CD14-positive monocyte (primary cell): ENCODE measurements around the gene STRIP1. TPM values are rescaled to one million over a fixed set of nuclear protein-coding genes. Genes with fewer than 3 reads are reported as not detected.

ENCODE experiments used
- DNase-seq, 3 donors: peaks; one replicate each; pipeline ENCODE4 v3.0.0-alpha.2; 2011 to 2022
- H2AFZ ChIP-seq: 2 replicates; pipeline ENCODE4 v1.6.0; 2012; ENCODE audit warnings: mild to moderate bottlenecking, low read depth, low read length, inconsistent platforms; ENCODE audit not compliant: insufficient read depth, poor library complexity, severe bottlenecking
- H3K27ac ChIP-seq, 2 donors: 1 replicate in 1 of 2; 2 replicates in 1 of 2; pipeline ENCODE4 v1.5.1; 2012 to 2013; ENCODE audit warnings: low read length in 2 of 2, control low read depth in 1 of 2, inconsistent platforms in 1 of 2, low read depth in 1 of 2, mild to moderate bottlenecking in 1 of 2
- H3K27me3 ChIP-seq, 2 donors: one replicate each; pipeline versions ENCODE4 v1.6.0 to v1.6.1; 2011 to 2013; ENCODE audit warnings: low read length in 2 of 2; ENCODE audit not compliant: control insufficient read depth in 2 of 2, insufficient read depth in 2 of 2
- H3K36me3 ChIP-seq, 2 donors: replicated peaks in 1 of 2; 1 replicate in 1 of 2; 2 replicates in 1 of 2; pipeline versions ENCODE4 v1.5.1 to v1.6.1; 2012 to 2013; ENCODE audit warnings: low read length in 2 of 2, control low read depth in 1 of 2, inconsistent platforms in 1 of 2, mild to moderate bottlenecking in 1 of 2; ENCODE audit not compliant: insufficient read depth in 2 of 2, control insufficient read depth in 1 of 2
- H3K4me1 ChIP-seq, 2 donors: 1 replicate in 1 of 2; 2 replicates in 1 of 2; pipeline versions ENCODE4 v1.5.1 to v1.6.1; 2012 to 2013; ENCODE audit warnings: low read length in 2 of 2, control low read depth in 1 of 2, inconsistent platforms in 1 of 2, mild to moderate bottlenecking in 1 of 2, moderate library complexity in 1 of 2; ENCODE audit not compliant: insufficient read depth in 2 of 2, control insufficient read depth in 1 of 2
- H3K4me2 ChIP-seq: replicated peaks from 2 replicates; pipeline ENCODE3; 2012; ENCODE audit warnings: low read length, moderate library complexity, mild to moderate bottlenecking; ENCODE audit not compliant: poor library complexity, severe bottlenecking; ENCODE audit errors: extremely low read depth
- H3K4me3 ChIP-seq, 3 experiments: fragments of 200-600 bp in 1 of 3; sonication (generic) in 1 of 3; replicated peaks in 1 of 3; 1 replicate in 2 of 3; 2 replicates in 1 of 3; pipeline ENCODE4 v1.5.1; 2011 to 2013; ENCODE audit warnings: low read length in 3 of 3, mild to moderate bottlenecking in 3 of 3, control low read depth in 2 of 3, low read depth in 2 of 3, inconsistent platforms in 1 of 3, moderate library complexity in 1 of 3
- H3K79me2 ChIP-seq: 2 replicates; pipeline ENCODE4 v1.6.0; 2012; ENCODE audit warnings: mild to moderate bottlenecking, control low read depth, inconsistent platforms, low read length, moderate library complexity; ENCODE audit not compliant: insufficient read depth
- H3K9ac ChIP-seq: 2 replicates; pipeline ENCODE4 v1.6.0; 2017; ENCODE audit warnings: low read length, mild to moderate bottlenecking; ENCODE audit not compliant: insufficient read depth, poor library complexity, severe bottlenecking
- H3K9me3 ChIP-seq, 2 donors: replicated peaks in 1 of 2; 1 replicate in 1 of 2; 2 replicates in 1 of 2; pipeline versions ENCODE4 v1.5.1 to v1.6.1; 2012 to 2013; ENCODE audit warnings: low read length in 2 of 2, control low read depth in 1 of 2; ENCODE audit not compliant: control insufficient read depth in 1 of 2, insufficient read depth in 1 of 2
- H4K20me1 ChIP-seq: 2 replicates; pipeline ENCODE4 v1.6.0; 2012; ENCODE audit warnings: mild to moderate bottlenecking, low read length, control low read depth, moderate library complexity; ENCODE audit not compliant: insufficient read depth
- H3K27ac Mint-ChIP-seq, 7 donors: one replicate each; pipeline ENCODE4 v1.8.0; 2020; ENCODE audit warnings: mild to moderate bottlenecking in 7 of 7, mixed read lengths in 7 of 7, moderate library complexity in 6 of 7, inconsistent platforms in 2 of 7
- H3K27me3 Mint-ChIP-seq, 3 donors: one replicate each; pipeline ENCODE4 v1.8.0; 2021 to 2022; ENCODE audit warnings: low read depth in 3 of 3, mild to moderate bottlenecking in 3 of 3, mixed read lengths in 3 of 3, moderate library complexity in 3 of 3, inconsistent platforms in 1 of 3
- H3K36me3 Mint-ChIP-seq, 2 donors: one replicate each; pipeline ENCODE4 v1.8.0; 2020; ENCODE audit warnings: mixed read lengths in 2 of 2, inconsistent platforms in 1 of 2, mild to moderate bottlenecking in 1 of 2
- H3K4me1 Mint-ChIP-seq: one replicate; pipeline ENCODE4 v1.8.0; 2020; ENCODE audit warnings: mild to moderate bottlenecking, mixed read lengths
- H3K4me3 Mint-ChIP-seq, 2 donors: one replicate each; pipeline ENCODE4 v1.8.0; 2020; ENCODE audit warnings: mild to moderate bottlenecking in 2 of 2, mixed read lengths in 2 of 2, moderate library complexity in 1 of 2
- H3K9me3 Mint-ChIP-seq, 7 donors: one replicate each; pipeline ENCODE4 v1.8.0; 2020 to 2022; ENCODE audit warnings: mixed read lengths in 7 of 7, mild to moderate bottlenecking in 6 of 7, moderate library complexity in 6 of 7, inconsistent platforms in 2 of 7
- CTCF ChIP-seq: fragments of 200-600 bp; IDR thresholded peaks from one replicate; pipeline ENCODE4 v1.8.0; 2022; ENCODE audit warnings: antibody characterized with exemption, mild to moderate bottlenecking
- WGBS: methylation state at CpG from one replicate; pipeline ENCODE4 v1.1.5; 2013; ENCODE audit warnings: missing lambda C conversion rate; ENCODE audit not compliant: insufficient coverage; 5-methylcytosine and 5-hydroxymethylcytosine counted together
- intact Hi-C, 2 donors: fragments of 100-400 bp; cut with micrococcal nuclease; formaldehyde crosslinking; loops; one replicate each; pipeline versions ENCODE4 v1.15.0 to v1.15.1; 2023
- polyA plus RNA-seq, 3 donors: library from polyadenylated mRNA; depleted of rRNA in 1 of 3; unstranded in 2 of 3; stranded (reverse) in 1 of 3; fragments of 300-500 nt in 2 of 3; fragments of >200 nt in 1 of 3; fragmentation: Illumina TruSeq in 2 of 3; gene quantifications; 1 replicate in 2 of 3; 2 replicates in 1 of 3; pipeline ENCODE4 v1.2.3, GENCODE V29; 2012 to 2021

Gene STRIP1
- polyA plus RNA-seq, 3 donors = 8.9 to 33.6 (median 11.0) TPM

DNA sequence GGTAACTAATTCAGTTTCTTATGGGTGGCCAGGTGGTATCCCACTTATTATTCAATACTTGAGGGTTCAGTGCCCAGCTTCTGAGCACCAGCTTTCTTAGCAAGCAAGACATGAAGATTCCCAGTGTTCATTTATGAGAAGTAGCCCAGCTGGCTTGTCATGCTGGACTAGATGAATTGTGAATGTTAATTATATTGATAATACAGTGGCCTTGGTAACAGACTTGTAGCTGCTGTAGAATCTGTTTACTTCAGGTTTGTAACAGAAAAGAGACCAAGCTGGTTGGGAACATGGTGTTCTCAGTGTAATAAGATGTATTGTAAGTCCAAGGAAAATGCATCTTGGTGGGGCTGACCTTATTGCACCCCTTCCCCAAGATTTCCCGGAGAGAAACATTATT, 39.8 kb upstream of the STRIP1 start:
- Histone ChIP-seq H3K36me3 (peaks cover 5 to 23% of the 10 kb centered on the region in 2 donors), H3K9ac (no peak overlapping the region), H3K4me3 (no peak overlapping the region), H3K9me3 (no peaks in the 10 kb centered on the region), H3K4me2 (no peak overlapping the region), H3K27me3 (no peaks in the 10 kb centered on the region), H3K4me1 (peaks cover 28 to 31% of the 10 kb centered on the region in 2 donors), H3K79me2 (peaks cover 80% of the 10 kb centered on the region), H2AFZ (no peak overlapping the region), H3K27ac (no peak overlapping the region), H4K20me1 (peaks cover 87% of the 10 kb centered on the region)
- WGBS = 100% methylated on average over 1 of the region's 1 CpG
- DNase-seq = no peak
- no peak for TF ChIP-seq CTCF
- Mint-ChIP-seq H3K4me1 (peaks cover 36% of the 10 kb centered on the region), H3K4me3 (no peak overlapping the region), H3K36me3 (peaks cover 9 to 21% of the 10 kb centered on the region in 2 donors), H3K27me3 (peaks cover 0 to 2% (median 0%) of the 10 kb centered on the region in 3 donors), H3K27ac (no peak overlapping the region), H3K9me3 (no peaks in the 10 kb centered on the region)
- intact Hi-C loops = no loop called here

DNA sequence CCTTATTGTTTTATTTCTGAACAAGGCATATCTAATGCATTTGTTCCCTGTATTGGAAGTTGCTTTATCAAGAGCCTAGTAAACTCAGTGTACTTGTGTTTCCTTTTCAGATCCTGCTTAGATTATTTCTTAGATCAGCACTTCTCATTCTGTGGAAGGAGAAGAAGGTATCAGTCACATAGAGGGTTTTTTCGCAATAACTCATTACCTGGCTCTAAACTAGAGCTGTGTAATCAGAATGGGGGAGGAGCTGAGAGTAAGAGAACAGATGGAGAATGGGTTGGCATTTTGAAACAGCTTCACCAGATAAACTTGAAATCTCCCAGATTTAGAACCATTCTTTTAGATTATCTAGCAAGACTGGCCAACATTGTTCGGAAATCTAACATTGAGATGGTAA, 38.9 kb upstream of the STRIP1 start:
- Histone ChIP-seq H3K27me3 (no peaks in the 10 kb centered on the region), H3K9ac (no peak overlapping the region), H3K27ac (no peak overlapping the region), H3K4me1 (peaks cover 19 to 22% of the 10 kb centered on the region in 2 donors), H3K4me3 (no peak overlapping the region), H4K20me1 (peaks cover 84% of the 10 kb centered on the region), H3K4me2 (no peak overlapping the region), H2AFZ (no peak overlapping the region), H3K9me3 (no peaks in the 10 kb centered on the region), H3K79me2 (peaks cover 84% of the 10 kb centered on the region), H3K36me3 (peaks cover 5 to 23% of the 10 kb centered on the region in 2 donors)
- intact Hi-C loops = no loop called here
- peaks cover 0 to 2% (median 0%) of the 10 kb centered on the region in 3 donors for H3K27me3 Mint-ChIP-seq
- peaks cover 9 to 21% of the 10 kb centered on the region in 2 donors for H3K36me3 Mint-ChIP-seq
- H3K9me3 Mint-ChIP-seq = no peaks in the 10 kb centered on the region
- 100% methylated on average over 1 of the region's 2 CpGs for WGBS
- DNase-seq = no peak
- peaks cover 27% of the 10 kb centered on the region for H3K4me1 Mint-ChIP-seq
- no peak overlapping the region for H3K27ac Mint-ChIP-seq
- TF ChIP-seq CTCF = no peak
- no peak overlapping the region for H3K4me3 Mint-ChIP-seq
